ENCODE measurements around the gene ICA1.

ICA1 gene

DNA sequence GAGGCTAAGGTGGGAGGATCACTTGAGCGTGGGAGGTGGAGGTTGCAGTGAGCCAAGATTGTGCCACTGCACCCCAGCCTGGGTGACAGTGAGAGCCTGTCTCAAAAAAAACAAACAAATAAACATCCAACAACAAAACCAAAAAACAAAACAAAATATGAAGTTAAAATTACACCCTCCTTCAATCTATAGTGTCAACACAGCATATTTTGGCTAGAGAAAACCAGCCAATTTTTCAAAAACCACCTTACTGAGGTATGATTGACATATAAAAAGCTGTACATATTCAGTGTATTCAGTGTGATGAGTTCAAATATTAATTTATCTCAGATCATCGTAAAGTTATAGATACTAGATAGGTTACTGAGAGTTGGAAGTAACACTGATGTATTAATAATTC, 102.4 kb downstream of the ICA1 start:
- DNase-seq (ENCODE audit: low spot score), result no peak

- DNase-seq (ENCODE audit: low spot score), result no peak
These were observed 104.7 kb downstream of the ICA1 start for GRCh38 chr7:8157296-8157695.

- DNase-seq (ENCODE audit: low spot score), result no peak
These were observed 106.1 kb downstream of the ICA1 start for GRCh38 chr7:8155836-8156235.

DNA sequence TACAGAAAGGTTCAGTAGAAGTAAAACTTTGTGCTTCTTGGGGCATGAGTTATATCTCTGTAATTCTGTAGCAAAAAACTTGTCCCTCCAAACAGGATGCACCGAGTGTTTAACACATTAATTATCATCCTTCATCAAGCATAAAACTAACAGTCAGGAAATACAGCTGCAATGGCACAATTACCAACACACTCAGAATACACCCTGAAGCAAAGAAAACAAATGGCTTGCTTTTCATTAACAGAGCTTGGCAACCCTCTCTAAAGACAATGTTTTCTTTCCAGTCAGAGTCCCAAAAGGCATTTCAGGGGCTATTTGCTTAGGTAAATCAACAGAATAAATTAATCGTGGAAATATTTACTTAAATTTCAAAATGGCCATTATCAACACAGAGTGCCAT, 107.7 kb downstream of the ICA1 start:
- no peak for DNase-seq (ENCODE audit: low spot score)

DNA sequence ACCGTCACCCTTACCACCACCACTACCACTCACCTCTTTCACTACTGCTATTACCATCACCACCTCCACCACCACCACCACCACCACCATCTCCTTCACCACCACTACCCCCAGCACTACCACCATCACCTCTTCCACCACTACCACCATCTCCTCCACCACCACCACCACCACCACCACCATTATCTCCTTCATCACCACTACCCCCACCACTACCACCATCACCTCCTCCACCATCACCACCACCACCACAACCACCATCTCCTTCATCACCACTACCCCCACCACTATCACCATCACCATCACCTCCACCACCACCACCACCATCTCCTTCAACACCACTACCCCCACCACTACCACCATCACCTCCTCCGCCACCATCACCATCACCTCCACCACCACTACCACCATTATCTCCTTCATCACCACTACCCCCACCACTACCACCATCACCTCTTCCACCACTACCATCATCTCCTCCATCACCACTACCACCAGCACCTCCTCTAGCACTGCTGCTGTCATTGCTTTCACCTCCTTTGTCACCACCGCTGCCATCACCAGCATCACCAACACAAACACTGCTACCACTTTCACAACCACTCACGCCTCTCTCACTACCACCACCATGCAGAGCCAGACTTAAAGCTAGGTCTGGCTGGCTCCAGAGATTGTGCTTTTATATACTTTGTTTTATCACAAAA, 109.3 kb downstream of the ICA1 start:
- no peak for DNase-seq (ENCODE audit: low spot score)

GRCh38 chr7:8151161-8151725, 110.7 kb downstream of the ICA1 start:
- no peak for DNase-seq (ENCODE audit: low spot score)

DNA sequence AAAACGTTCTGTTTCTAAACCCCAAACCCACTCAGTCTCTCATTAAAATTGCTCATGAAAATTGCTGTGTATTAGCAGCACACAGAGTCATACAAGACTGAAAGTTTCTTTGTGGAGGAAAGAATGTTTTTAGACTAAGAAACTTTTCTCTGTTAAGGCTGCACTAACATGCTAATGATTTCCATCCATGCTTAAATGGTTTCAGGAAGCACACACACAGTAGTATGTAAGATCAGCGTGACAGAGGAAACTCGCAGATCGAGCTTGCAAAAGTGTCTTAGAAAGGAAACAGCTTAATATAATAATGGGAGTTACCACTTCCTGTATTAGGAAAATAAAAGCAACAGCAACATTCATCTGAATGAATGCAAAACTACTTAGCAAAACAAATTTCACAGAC, 112.7 kb downstream of the ICA1 start:
- DNase-seq (ENCODE audit: low spot score), result no peak

DNA sequence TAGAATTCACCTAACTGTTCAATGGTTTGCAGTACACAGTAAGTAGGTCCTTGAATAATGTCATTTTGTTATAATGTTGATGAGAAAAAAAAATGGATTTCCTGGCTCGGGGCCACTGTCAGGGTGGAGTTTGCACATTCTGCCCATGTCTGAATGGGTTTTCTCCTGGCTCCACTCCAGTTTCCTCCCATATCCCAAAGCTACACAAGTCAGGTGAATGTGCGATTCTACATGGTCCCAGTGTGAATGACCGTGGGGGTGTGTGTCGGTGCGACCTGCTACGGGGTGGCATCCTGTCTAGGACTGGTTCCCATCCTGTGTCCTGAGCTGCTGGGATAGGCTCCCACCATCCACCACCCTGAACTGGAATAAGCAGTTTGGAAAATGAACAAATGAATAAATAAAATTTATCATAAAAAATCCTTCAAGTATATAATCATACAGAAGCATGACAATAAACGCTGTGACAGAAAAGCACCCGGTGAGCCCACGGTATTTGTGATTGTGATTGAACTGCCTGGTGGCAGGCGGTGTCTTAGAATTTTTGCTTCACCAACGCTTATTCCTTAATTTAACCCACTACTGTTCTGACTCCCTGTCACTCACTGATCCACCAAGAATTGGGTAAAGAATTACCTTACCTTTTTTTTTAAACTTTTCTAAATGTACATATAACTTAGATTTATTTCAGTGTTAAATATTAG, 114.1 kb downstream of the ICA1 start:
- DNase-seq (ENCODE audit: low spot score), result no peak

DNA sequence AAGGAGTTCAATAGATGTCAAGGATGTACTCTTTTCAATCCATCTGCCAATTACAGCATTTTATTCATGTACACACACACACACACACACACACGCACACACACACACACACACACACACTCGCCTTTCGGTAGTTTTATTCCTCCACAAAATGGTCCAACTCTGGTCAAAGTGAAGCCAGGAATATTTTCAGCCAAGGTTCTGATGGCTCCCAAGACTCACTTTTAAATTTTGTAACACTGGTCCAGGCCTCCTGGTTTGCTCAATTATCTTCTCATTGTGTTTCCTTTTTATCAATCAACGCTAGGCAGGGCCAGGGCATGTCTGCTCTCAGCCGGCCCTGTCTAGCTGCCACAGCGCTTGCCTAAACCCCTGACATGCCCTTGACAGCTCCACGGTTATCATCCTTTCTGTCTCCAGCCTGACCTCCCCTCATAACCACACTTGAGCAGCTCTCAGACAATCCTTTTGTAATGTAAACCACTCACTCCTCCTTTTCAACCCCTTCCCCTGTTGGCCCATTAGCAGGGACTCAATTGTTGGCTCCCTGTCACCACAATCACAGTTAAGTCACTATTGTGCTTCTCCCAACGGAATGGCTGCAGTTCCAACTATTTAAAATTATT, 115.1 kb downstream of the ICA1 start:
- DNase-seq (ENCODE audit: low spot score), result no peak

DNA sequence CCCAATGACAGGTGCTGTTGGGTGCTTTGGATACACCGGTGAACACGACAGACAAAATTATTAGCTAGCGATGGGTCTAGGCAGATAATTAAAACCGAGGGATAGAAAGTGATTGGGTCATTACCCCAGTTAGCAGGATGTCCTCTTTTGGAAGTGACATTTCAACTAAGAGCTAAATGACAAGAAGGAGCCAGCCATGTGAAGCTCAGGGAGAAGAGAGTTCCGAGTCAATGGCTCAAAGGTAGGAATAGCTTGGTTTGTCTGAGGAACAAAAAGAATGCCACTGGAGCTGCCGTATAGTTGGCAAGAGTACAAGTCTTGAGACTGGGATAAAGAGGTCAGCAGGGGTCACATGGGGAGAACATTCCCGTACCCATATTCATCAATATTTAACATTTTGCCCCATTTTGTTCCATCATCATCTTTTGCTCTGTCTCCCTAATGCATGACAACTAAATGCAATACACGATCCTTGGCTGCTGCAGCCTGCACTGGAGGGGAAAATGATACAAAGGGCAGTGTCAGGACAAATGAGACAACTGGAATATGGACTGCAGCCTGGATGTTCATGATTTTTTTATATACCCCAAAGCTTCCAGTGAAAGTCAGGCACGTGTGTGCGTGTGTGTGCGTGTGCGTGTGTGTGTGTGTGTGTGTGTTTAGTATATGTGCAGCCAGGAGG, 115.7 kb downstream of the ICA1 start:
- DNase-seq (ENCODE audit: low spot score), result no peak

GRCh38 chr7:8144856-8145255, 117.1 kb downstream of the ICA1 start:
- DNase-seq (ENCODE audit: low spot score), result no peak

DNA sequence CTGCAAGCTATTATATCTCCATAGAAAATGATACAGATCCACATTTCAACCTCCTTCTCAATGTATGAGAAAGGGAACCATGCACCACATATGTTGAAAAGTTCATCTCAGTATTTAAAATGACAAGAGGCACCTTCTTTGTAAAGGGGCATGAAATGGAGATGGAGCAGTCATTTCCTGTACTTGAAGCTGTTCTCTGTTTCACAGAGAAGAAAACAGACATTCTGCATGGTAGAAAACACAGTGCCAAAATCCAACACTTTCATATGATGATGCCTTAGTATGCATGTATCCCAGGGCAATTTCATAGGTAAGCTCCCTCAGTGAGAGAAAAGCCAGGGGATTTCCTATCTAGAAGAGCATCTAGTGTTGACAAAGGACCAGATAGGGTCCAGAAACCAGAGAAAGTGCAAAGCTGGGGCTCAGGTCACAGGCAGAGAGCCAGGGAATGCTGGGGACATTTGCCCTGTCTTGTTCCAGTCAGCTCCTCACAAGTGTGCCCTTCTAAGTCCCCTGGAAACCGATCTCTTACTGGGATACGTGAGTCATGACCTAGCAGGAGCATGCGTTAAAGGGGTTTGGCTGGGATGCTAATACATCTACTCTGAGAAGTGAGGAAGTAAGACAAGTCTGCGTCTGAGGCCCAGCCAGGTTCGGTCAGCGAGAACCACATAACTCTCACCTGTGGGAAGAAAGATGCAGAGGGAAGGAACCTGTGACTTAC, 118.7 kb downstream of the ICA1 start:
- no peak for DNase-seq (ENCODE audit: low spot score)

GRCh38 chr7:8142477-8142876, 119.5 kb downstream of the ICA1 start:
- no peak for DNase-seq (ENCODE audit: low spot score)

DNA sequence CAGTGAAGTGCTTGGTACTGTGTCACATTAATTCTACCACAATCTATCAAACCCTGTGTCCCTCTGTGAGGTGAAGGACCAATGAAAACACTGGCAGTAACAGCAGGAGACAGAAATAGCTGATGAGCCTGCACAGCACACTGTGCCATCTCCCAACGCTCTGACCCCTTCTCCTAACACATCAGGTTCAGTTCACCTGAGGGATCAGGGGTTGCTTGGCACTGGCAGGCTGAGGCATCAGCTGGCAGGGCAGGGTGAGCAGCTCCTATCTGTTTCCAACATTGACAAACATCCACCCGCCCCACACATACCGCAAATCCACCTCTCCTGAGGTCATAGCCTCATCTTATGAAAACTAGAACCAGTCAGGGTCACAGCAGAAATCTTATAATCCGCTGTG, 120.9 kb downstream of the ICA1 start:
- no peak for DNase-seq (ENCODE audit: low spot score)

- no peak for DNase-seq (ENCODE audit: low spot score)
These were observed 125.8 kb downstream of the ICA1 start for GRCh38 chr7:8136051-8136730.

DNA sequence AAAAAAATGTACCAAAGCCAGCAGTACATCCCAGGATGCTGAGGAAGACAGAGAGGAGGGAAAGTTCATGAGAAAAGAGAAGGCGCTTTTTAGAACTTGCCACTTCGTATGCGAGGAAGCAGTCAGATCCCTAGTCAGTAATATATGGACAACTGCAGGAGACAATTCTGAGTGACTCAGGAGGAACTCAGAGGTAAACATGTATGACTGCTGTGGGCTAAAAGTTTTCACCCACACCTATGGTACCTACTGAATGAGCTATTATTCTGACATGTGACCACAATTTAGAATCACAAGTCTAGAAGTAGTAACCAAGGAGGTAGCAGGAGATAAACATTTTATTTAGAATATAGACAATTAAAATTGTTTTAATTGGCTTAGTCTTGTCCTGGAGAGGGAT, 126.5 kb downstream of the ICA1 start:
- no peak for DNase-seq (ENCODE audit: low spot score)

GRCh38 chr7:8134089-8134733, 127.8 kb downstream of the ICA1 start:
- DNase-seq (ENCODE audit: low spot score), result no peak

DNA sequence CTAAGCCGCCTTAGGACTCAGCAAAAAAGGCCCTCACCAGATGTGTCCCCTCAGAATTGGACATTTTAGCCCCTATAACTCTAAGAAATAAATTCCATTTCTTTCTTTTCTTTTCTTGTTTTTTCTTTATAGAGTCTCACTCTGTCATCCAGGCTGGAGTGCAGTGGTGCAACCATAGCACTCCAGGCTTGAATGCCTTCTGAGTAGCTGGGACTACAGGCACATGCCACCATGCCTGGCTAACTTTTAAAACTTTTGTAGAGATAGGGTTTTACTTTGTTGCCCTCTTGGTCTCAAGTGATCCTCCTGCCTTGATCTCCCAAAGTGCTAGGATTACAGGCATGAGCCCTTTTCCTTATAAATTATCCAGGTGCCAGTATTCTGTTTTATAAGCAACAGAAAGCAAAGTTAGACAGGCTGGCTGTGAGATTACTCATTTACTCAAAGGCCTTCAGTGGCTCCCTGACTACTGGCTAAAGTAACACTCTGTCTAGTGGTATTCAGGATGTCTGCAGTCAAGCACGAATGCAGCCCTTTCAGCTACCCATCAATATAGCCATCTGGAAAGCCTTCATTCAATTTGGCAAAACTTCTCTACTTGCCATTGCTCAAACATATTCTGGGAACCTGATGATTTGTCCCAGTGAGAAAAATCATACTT, 128.6 kb downstream of the ICA1 start:
- DNase-seq (ENCODE audit: low spot score), result no peak

DNA sequence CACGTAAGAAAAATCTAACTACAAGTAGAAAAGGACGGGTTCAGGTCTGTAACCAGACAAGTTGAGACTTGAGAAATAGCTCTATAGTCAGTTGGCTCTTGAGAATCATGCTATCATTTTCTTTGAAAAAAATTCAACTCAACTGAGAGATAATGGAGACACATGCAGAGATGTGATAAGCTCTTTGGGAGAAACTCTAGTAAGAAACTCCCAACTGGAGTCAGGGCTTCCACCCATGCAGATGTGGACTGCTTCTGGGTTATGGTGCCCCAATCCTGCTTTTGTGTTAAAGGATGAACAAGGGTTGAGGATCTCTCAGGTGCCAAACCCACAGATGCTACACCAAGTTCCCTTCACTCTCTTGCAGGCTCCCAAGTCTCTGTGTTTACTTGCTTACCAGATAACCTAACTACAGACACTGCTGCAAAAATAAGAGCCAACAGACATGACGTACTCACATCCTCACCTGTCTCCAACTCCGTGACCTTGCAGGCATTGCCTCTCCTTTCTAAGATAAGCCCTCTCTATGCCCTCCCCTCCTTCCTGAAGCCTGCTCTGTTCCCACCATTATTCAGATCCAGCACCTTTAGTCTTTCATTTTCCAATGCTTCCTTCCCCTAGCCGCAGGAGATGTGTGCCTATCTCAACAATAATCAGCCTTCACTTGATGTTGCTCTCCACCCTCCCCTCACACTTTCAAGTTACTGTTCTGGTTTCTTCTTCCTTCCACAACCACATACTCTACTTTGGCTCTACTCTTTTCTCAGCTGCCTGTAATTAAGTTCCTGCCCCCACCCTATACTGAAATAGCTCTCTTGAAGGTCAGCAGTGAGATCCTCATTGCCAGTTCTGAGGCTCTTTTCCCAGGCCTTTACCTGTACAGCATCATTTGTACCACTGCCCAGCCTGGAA, 130.0 kb downstream of the ICA1 start:
- DNase-seq (ENCODE audit: low spot score), result no peak
